Astrocyte (in vitro differentiated cells and primary cell): ENCODE measurements around the gene CHAF1A. TPM values are rescaled to one million over a fixed set of nuclear protein-coding genes. Genes with fewer than 3 reads are reported as not detected.

Experiments
- DNase-seq: peaks from one replicate; pipeline ENCODE4 v3.0.0-alpha.2; 2010; ENCODE audit warnings: low read depth
- FAIRE-seq: peaks from 2 replicates; lab custom pipeline; 2011; peaks lifted over from hg19 to GRCh38; lab: Jason Lieb, UNC
- H2AFZ ChIP-seq: 2 replicates; pipeline ENCODE4 v1.6.0; 2012; ENCODE audit warnings: low read depth, low read length, inconsistent platforms
- H3K27ac ChIP-seq: 2 replicates; pipeline ENCODE4 v1.5.1; 2011; ENCODE audit warnings: low read depth, low read length, inconsistent platforms
- H3K27me3 ChIP-seq: 2 replicates; pipeline ENCODE4 v1.6.0; 2011; ENCODE audit warnings: low read length, inconsistent platforms; ENCODE audit not compliant: insufficient read depth
- H3K36me3 ChIP-seq: 2 replicates; pipeline ENCODE4 v1.5.1; 2011; ENCODE audit warnings: low read length, inconsistent platforms; ENCODE audit not compliant: insufficient read depth
- H3K4me1 ChIP-seq: 2 replicates; pipeline ENCODE4 v1.5.1; 2011; ENCODE audit warnings: low read length, inconsistent platforms; ENCODE audit not compliant: insufficient read depth
- H3K4me2 ChIP-seq: 2 replicates; pipeline ENCODE4 v1.6.0; 2012; ENCODE audit warnings: low read length, inconsistent platforms
- H3K4me3 ChIP-seq: 2 replicates; pipeline ENCODE4 v1.5.1; 2011; ENCODE audit warnings: low read depth, mild to moderate bottlenecking, low read length, inconsistent platforms; ENCODE audit not compliant: insufficient read depth
- H3K79me2 ChIP-seq: 2 replicates; pipeline ENCODE4 v1.6.0; 2012; ENCODE audit warnings: mild to moderate bottlenecking, low read length, inconsistent platforms; ENCODE audit not compliant: insufficient read depth
- H3K9ac ChIP-seq: 2 replicates; pipeline ENCODE4 v1.6.0; 2012; ENCODE audit warnings: mild to moderate bottlenecking, low read length, inconsistent platforms
- H3K9me3 ChIP-seq: 2 replicates; pipeline ENCODE4 v1.5.1; 2012; ENCODE audit warnings: low read depth, mild to moderate bottlenecking, low read length, inconsistent platforms; ENCODE audit not compliant: insufficient read depth
- H4K20me1 ChIP-seq: 2 replicates; pipeline ENCODE4 v1.6.0; 2012; ENCODE audit warnings: low read length, inconsistent platforms; ENCODE audit not compliant: insufficient read depth
- H3K27ac Mint-ChIP-seq: one replicate; pipeline ENCODE4 v1.8.0; 2021; ENCODE audit warnings: mild to moderate bottlenecking, mixed read lengths; ENCODE audit not compliant: unreplicated experiment
- H3K27me3 Mint-ChIP-seq: one replicate; pipeline ENCODE4 v1.8.0; 2021; ENCODE audit warnings: low read depth, mixed read lengths; ENCODE audit not compliant: unreplicated experiment
- H3K36me3 Mint-ChIP-seq: one replicate; pipeline ENCODE4 v1.8.0; 2021; ENCODE audit warnings: low read depth, mixed read lengths; ENCODE audit not compliant: unreplicated experiment
- H3K4me1 Mint-ChIP-seq: one replicate; pipeline ENCODE4 v1.8.0; 2021; ENCODE audit warnings: low read depth, mixed read lengths; ENCODE audit not compliant: unreplicated experiment
- H3K4me3 Mint-ChIP-seq: one replicate; pipeline ENCODE4 v1.8.0; 2021; ENCODE audit warnings: mild to moderate bottlenecking, moderate library complexity, mixed read lengths; ENCODE audit not compliant: unreplicated experiment
- H3K9me3 Mint-ChIP-seq: one replicate; pipeline ENCODE4 v1.8.0; 2021; ENCODE audit warnings: mild to moderate bottlenecking, mixed read lengths; ENCODE audit not compliant: unreplicated experiment
- CTCF ChIP-seq: IDR thresholded peaks from 2 replicates; pipeline ENCODE4 v1.5.1; 2011; ENCODE audit warnings: low read depth, mild to moderate bottlenecking, inconsistent platforms, low read length, moderate library complexity; ENCODE audit not compliant: insufficient read depth
- EZH2 ChIP-seq: IDR thresholded peaks from 2 replicates; pipeline ENCODE4 v1.6.1; 2012; ENCODE audit warnings: mild to moderate bottlenecking, low read length, inconsistent platforms; ENCODE audit not compliant: insufficient read depth
- total RNA-seq: library from RNA; stranded (reverse); gene quantifications from 2 replicates; pipeline ENCODE4 v1.2.1, GENCODE V29; 2021

Gene CHAF1A
- total RNA-seq, 1 donor from 2014 or later, result 8.5 TPM

DNA sequence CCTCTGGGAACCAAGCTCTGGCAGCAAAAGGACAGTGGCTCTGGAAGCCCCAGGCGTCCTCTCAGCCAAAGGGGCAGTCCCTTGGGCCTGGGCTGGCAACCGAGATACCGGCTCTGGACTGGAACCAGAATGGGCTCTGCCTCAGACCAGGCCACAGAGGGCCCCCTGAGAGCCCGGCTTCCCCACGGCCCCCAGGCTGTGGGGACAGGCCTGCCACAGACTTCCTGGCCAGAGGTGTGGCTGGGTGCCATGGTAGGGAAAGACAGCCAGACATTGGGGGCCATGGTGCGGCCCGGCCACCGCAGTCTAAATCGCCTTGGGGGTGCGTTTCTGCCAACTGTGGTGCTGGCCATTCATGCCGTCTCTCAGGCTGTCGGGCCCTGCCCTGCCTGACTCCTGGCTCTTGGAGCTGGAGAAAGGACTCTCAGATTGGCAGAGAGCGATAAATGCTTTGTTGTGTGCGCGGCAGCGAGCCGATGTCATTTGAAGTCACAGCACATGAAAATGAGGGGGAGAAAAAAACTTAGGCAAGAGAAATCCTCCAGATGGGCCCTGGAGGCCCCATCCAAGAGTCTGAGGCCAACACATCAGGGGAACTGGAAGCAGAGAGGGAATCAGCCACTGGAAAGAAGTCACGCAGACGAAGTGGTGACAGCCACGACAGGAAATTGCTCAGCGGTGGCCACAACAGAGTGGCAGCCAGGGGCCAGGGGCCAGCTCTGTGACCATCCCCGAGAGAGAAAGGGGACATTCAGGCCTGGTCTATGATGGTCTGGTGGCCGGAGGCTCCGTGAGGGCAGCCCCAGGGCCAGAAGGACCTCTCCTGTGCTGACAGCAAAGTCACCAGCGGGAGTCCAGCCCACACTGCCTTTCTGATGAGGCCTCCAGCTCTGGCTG lies 28.6 kb upstream of the CHAF1A start:
- peak overlapping the region; percentile 74 for H3K27ac ChIP-seq
- H2AFZ ChIP-seq, result no peak overlapping the region
- Mint-ChIP-seq H3K4me3 (peak overlapping the region; percentile 64), H3K36me3 (peaks cover 13% of the 10 kb centered on the region), H3K4me1 (peaks cover 40% of the 10 kb centered on the region), H3K9me3 (no peaks in the 10 kb centered on the region), H3K27me3 (no peaks in the 10 kb centered on the region), H3K27ac (peak overlapping the region; percentile 72)
- peak overlapping the region; percentile 56 for H3K9ac ChIP-seq
- no peaks in the 10 kb centered on the region for H3K27me3 ChIP-seq
- H3K4me3 ChIP-seq, result no peak overlapping the region
- peak overlapping the region; percentile 55 for H3K4me2 ChIP-seq
- peaks cover 97% of the 10 kb centered on the region for H4K20me1 ChIP-seq
- FAIRE-seq (no peak), DNase-seq (no peak)
- peaks cover 99% of the 10 kb centered on the region for H3K79me2 ChIP-seq
- TF ChIP-seq EZH2 (no peak), CTCF (no peak)
- peaks cover 59% of the 10 kb centered on the region for H3K4me1 ChIP-seq
- no peaks in the 10 kb centered on the region for H3K9me3 ChIP-seq
- H3K36me3 ChIP-seq, result no peaks in the 10 kb centered on the region

DNA sequence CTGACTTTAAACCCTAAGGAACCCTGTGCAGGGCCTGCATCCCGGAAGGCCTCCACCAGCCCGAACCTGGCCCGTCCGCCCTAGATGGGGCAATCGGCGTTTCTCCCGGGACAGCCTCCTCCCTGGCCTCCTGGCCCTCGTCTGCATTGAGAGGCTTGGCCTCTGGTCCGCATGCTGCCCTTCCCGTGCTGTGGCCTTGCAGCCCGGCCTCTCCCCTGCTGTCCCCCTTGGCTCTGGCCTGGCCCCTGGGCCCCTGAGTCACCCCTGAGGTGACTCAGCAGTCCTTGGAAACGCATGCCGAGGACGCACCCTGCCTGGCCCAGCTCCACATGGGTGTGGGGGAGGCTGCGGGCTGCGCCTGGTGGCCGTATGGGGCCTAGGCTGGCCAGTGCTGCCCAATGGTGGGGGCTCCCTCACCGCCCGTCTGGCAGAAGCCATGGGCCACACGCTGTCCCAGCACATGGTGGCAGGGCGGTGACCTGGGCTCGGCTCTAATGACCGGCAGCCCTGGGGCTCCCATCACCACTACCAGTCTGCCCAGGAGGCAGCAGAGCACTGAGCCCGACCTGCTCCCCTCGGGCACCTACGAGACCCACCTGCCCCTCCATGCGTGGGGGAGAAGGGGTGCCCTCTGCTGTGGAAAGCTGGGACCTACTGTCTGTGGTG lies 27.8 kb upstream of the CHAF1A start:
- H3K27ac ChIP-seq, result peak overlapping the region; percentile 74
- H4K20me1 ChIP-seq, result peaks cover 97% of the 10 kb centered on the region
- DNase-seq (peak; percentile 77), FAIRE-seq (no peak)
- Mint-ChIP-seq H3K9me3 (no peaks in the 10 kb centered on the region), H3K4me3 (no peak overlapping the region), H3K27me3 (no peaks in the 10 kb centered on the region), H3K36me3 (peaks cover 13% of the 10 kb centered on the region), H3K4me1 (peaks cover 41% of the 10 kb centered on the region), H3K27ac (peak overlapping the region; percentile 72)
- no peaks in the 10 kb centered on the region for H3K9me3 ChIP-seq
- no peak overlapping the region for H3K4me3 ChIP-seq
- peaks cover 54% of the 10 kb centered on the region for H3K4me1 ChIP-seq
- TF ChIP-seq EZH2 (no peak), CTCF (no peak)
- peaks cover 99% of the 10 kb centered on the region for H3K79me2 ChIP-seq
- peak overlapping the region; percentile 55 for H3K4me2 ChIP-seq
- no peaks in the 10 kb centered on the region for H3K27me3 ChIP-seq
- H3K9ac ChIP-seq, result peak overlapping the region; percentile 56
- no peaks in the 10 kb centered on the region for H3K36me3 ChIP-seq
- H2AFZ ChIP-seq, result no peak overlapping the region
